ENCODE results near the gene ZNF558.
"Not testable (repeated sequence)": the region's sequence is repeated elsewhere in the genome, so short reads cannot be mapped to it uniquely, and the experiment has no call there.

DNA sequence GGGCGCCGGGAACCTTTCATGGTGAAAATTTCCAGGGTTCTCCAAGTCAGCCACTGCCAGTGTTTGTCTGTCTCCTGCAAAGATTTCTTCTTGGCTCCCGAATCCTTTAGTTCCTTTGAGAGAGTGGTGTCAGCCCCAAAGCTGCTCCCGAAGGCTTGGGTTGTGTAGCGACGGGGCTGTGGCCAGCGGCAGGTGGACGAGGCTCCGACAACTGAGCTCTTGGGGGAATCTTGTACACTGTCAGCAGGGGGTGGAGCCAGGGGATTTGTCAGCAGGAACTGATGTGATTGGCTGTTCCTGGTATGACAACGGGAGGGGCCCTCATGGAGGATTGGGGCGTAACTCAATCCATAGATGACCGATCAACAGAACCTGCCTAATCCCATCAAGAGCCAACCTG, 58.5 kb downstream of the ZNF558 start:
- TF ChIP-seq, protein P1, sequence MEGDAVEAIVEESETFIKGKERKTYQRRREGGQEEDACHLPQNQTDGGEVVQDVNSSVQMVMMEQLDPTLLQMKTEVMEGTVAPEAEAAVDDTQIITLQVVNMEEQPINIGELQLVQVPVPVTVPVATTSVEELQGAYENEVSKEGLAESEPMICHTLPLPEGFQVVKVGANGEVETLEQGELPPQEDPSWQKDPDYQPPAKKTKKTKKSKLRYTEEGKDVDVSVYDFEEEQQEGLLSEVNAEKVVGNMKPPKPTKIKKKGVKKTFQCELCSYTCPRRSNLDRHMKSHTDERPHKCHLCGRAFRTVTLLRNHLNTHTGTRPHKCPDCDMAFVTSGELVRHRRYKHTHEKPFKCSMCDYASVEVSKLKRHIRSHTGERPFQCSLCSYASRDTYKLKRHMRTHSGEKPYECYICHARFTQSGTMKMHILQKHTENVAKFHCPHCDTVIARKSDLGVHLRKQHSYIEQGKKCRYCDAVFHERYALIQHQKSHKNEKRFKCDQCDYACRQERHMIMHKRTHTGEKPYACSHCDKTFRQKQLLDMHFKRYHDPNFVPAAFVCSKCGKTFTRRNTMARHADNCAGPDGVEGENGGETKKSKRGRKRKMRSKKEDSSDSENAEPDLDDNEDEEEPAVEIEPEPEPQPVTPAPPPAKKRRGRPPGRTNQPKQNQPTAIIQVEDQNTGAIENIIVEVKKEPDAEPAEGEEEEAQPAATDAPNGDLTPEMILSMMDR (IDR thresholded peaks at IDR 0.05; ENCODE audit: insufficient read depth, low read length, poor library complexity, severe bottlenecking): not testable (repeated sequence)
- not testable (repeated sequence) for TF ChIP-seq EZH2phosphoT487 (conservative IDR thresholded peaks at IDR 0.05; ENCODE audit: low read length)

All from SU-DHL-6 (cell line).